ENCODE results near the gene GLT1D1.

GLT1D1 gene

DNA sequence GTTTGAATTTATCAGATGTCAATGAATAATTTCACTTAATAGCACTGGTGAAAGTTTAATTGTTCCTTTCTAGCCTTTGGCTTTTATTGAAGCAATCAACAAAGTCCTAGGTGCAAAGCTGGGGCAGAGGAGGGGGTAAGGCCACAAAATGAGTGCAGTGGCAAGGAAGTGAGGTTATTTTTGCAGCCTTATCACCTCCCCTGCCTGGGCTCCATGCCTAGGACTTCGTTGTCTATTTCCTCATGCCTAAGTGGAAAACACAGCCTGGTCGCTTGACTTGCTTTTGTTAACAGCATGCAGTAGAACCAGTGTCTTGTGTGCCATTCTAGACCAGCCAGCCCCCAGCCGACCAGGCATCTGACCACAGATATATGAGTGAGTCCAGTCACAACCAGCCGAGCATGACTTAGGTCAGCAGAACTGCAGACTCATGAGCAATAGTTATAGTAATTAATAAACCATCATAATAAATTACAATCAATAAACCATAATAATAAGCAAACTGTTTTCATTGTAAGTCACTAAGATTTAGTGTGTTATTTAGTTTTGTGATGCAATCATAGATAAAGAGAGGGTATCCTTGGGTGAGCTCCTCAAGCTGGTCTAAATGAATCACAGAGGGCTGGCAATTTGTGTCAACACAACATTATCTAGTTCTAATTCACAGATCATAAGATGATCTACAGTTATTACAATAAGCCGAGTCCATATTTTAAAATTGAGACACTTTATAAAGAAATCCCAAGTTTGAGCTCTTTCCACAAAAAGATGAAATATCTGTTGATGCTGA is 156.8 kb downstream of the GLT1D1 start:
- TF ChIP-seq, protein P1, sequence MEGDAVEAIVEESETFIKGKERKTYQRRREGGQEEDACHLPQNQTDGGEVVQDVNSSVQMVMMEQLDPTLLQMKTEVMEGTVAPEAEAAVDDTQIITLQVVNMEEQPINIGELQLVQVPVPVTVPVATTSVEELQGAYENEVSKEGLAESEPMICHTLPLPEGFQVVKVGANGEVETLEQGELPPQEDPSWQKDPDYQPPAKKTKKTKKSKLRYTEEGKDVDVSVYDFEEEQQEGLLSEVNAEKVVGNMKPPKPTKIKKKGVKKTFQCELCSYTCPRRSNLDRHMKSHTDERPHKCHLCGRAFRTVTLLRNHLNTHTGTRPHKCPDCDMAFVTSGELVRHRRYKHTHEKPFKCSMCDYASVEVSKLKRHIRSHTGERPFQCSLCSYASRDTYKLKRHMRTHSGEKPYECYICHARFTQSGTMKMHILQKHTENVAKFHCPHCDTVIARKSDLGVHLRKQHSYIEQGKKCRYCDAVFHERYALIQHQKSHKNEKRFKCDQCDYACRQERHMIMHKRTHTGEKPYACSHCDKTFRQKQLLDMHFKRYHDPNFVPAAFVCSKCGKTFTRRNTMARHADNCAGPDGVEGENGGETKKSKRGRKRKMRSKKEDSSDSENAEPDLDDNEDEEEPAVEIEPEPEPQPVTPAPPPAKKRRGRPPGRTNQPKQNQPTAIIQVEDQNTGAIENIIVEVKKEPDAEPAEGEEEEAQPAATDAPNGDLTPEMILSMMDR (conservative IDR thresholded peaks at IDR 0.05; ENCODE audit: low read depth, low read length), result no peak
- DNase-seq (ENCODE audit: low read depth), result no peak
- H3K4me3 ChIP-seq (ENCODE audit: low read depth, low read length), result no peak overlapping the region

DNA sequence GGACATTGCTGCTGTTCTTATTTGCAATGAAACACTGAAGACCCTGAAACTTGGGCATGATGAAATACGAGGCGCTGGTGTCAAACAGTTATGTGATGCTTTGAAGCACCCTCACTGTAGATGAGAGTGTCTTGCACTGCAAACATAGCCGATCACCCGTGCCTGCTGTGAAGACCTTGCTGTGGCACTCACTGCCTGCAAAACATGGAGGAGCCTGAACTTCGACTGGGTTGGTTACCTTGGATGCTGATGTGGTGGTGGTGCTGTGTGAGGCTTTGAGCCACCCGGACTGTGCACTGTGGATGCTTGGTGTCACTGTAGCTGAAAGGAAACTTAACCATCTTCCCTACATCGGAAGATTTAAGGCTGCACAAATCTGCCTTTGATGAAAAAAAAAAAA is 162.9 kb downstream of the GLT1D1 start:
- no peak overlapping the region for H3K4me3 ChIP-seq (ENCODE audit: low read depth, low read length)
- no peak for DNase-seq (ENCODE audit: low read depth)
- TF ChIP-seq, protein P1 (conservative IDR thresholded peaks at IDR 0.05; ENCODE audit: low read depth, low read length), result no peak

DNA sequence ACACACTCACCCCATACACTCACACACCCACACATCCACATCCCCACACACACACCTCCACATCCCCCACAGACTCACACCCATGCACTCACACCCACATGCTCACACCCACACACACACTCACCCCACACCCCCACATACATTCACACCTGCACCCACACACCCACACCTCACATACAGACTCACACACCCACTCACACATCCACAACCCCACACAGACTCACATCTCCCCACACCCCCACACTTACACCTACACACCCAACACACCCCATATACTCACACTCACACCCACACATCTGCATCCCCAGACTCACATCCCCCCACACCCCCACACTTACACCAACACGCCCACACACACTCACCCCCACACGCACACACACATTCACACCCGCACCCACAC is 171.8 kb downstream of the GLT1D1 start:
- TF ChIP-seq, protein P1 (conservative IDR thresholded peaks at IDR 0.05; ENCODE audit: low read depth, low read length), result no peak
- H3K4me3 ChIP-seq (ENCODE audit: low read depth, low read length), result no peak overlapping the region
- no peak for DNase-seq (ENCODE audit: low read depth)

DNA sequence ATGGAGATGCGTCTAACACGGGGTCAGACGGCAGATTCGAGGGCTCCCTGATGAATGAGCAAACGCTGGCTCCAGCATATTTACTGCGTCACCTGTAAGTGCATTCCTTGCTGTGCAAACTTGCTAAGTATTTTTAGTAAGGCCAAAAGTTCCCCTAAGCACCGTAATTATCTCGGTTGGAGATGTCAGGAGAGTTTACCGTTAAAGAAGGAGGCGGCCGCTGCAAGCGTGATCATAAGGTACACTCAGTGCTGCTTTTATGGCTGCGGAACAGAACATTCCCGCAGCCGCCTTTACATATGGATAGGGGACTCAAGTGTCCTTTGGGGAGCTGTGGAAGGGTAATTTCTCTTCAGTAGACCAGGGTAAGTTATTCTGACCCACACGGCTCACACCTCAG is 175.6 kb downstream of the GLT1D1 start:
- no peak overlapping the region for H3K4me3 ChIP-seq (ENCODE audit: low read depth, low read length)
- TF ChIP-seq, protein P1 (conservative IDR thresholded peaks at IDR 0.05; ENCODE audit: low read depth, low read length), result no peak
- no peak for DNase-seq (ENCODE audit: low read depth)
